HCT116 (cell line): ENCODE data around the gene DDX52. TPM values are rescaled to one million over a fixed set of nuclear protein-coding genes. Genes with fewer than 3 reads are reported as not detected.

Experiments
- ATAC-seq: fragments of 200-7000 bp; cut with Tn5 transposase; 2 replicates; pipeline ENCODE4 v1.9.1; 2020; ENCODE audit warnings: mild to moderate bottlenecking, moderate library complexity
- BruUV-seq: library from RNA; stranded (reverse); fragments of 400-500 nt; replicated peaks from 2 replicates; lab custom pipeline; 2021; lab: Mats Ljungman, UMichigan
- CTCF ChIA-PET: fragments of 300-600 bp; sonication (Branson Sonifier 250); formaldehyde crosslinking; loops from one replicate; lab custom pipeline; 2021; ENCODE audit warnings: antibody characterized with exemption; lab: Charles Lee
- POLR2A ChIA-PET: fragments of 300-600, 350-600 bp; sonication (Branson Sonifier 250); formaldehyde crosslinking; loops from one replicate; lab custom pipeline; 2021; ENCODE audit warnings: antibody characterized with exemption; lab: Charles Lee
- RAD21 ChIA-PET, 2 experiments: fragments of 300-600 bp; sonication (Branson Sonifier 250); formaldehyde crosslinking; loops; one replicate each; lab custom pipeline; 2023; ENCODE audit warnings: low total read pairs in 2 of 2; ENCODE audit not compliant: uncharacterized antibody in 2 of 2, unreplicated experiment in 2 of 2, low non-redundant PET in 1 of 2; lab: Charles Lee
- DNase-seq: peaks from one replicate; pipeline ENCODE4 v3.0.0-alpha.2; 2010; ENCODE audit warnings: low read depth, low spot score
- H2AFZ ChIP-seq: fragments of 200-600 bp; shearing (Covaris generic), sonication (generic); 2 replicates; pipeline ENCODE4 v1.6.1; 2017; ENCODE audit warnings: low read depth, mixed run types, mixed read lengths, antibody characterized with exemption, low read length; ENCODE audit not compliant: poor library complexity, severe bottlenecking
- H3K27ac ChIP-seq: 2 replicates; pipeline ENCODE4 v1.5.1; 2012; ENCODE audit warnings: low read depth, low read length
- H3K27me3 ChIP-seq: fragments of 200-600 bp; sonication (generic); 2 replicates; pipeline ENCODE4 v1.6.1; 2016; ENCODE audit warnings: mixed run types, low read length, mixed read lengths; ENCODE audit not compliant: insufficient read depth
- H3K36me3 ChIP-seq, 2 experiments: fragments of 200-500 bp in 1 of 2; fragments of 200-600 bp in 1 of 2; sonication (Bioruptor generic) in 1 of 2; sonication (generic) in 1 of 2; 2 replicates each; pipeline versions ENCODE4 v1.5.1 to v1.6.1; 2014 to 2016; ENCODE audit warnings: low read length in 2 of 2, inconsistent platforms in 1 of 2, mixed read lengths in 1 of 2, mixed run types in 1 of 2; ENCODE audit not compliant: insufficient read depth in 2 of 2, control insufficient read depth in 1 of 2
- H3K4me1 ChIP-seq, 2 experiments: fragments of 200-600 bp in 1 of 2; sonication (generic) in 1 of 2; 2 replicates each; pipeline versions ENCODE4 v1.5.1 to v1.6.1; 2012 to 2017; ENCODE audit warnings: low read length in 2 of 2, inconsistent platforms in 1 of 2, mild to moderate bottlenecking in 1 of 2, mixed read lengths in 1 of 2, mixed run types in 1 of 2, moderate library complexity in 1 of 2; ENCODE audit not compliant: insufficient read depth in 2 of 2, control insufficient read depth in 1 of 2
- H3K4me2 ChIP-seq: fragments of 200-600 bp; sonication (generic); 2 replicates; pipeline ENCODE4 v1.6.1; 2017; ENCODE audit warnings: mixed run types, low read length, mixed read lengths
- H3K4me3 ChIP-seq, 2 experiments: fragments of 200-600 bp in 1 of 2; sonication (generic) in 1 of 2; replicated peaks in 1 of 2; 2 replicates each; pipeline ENCODE4 v1.5.1; 2011 to 2016; ENCODE audit warnings: low read length in 2 of 2, control low read depth in 1 of 2, low read depth in 1 of 2, mild to moderate bottlenecking in 1 of 2, mixed read lengths in 1 of 2, mixed run types in 1 of 2
- H3K79me2 ChIP-seq: fragments of 200-600 bp; sonication (generic); 2 replicates; pipeline ENCODE4 v1.6.1; 2017; ENCODE audit warnings: mild to moderate bottlenecking, mixed run types, low read length, moderate library complexity, mixed read lengths; ENCODE audit not compliant: insufficient read depth
- H3K9ac ChIP-seq: fragments of 200-600 bp; sonication (generic); 2 replicates; pipeline ENCODE4 v1.6.1; 2016; ENCODE audit warnings: low read length, mixed read lengths
- H3K9me2 ChIP-seq: fragments of 200-600 bp; sonication (generic), shearing (Covaris generic); 2 replicates; pipeline ENCODE4 v1.6.1; 2017; ENCODE audit warnings: mixed run types, mild to moderate bottlenecking, moderate library complexity; ENCODE audit not compliant: insufficient read depth
- H3K9me3 ChIP-seq, 2 experiments: fragments of 200-500 bp in 1 of 2; fragments of 200-600 bp in 1 of 2; sonication (Bioruptor generic) in 1 of 2; sonication (generic) in 1 of 2; 2 replicates each; pipeline ENCODE4 v1.6.1; 2014 to 2017; ENCODE audit warnings: low read length in 2 of 2, mixed read lengths in 2 of 2, inconsistent platforms in 1 of 2, low read depth in 1 of 2, mild to moderate bottlenecking in 1 of 2, mixed run types in 1 of 2, moderate library complexity in 1 of 2; ENCODE audit not compliant: control insufficient read depth in 1 of 2, insufficient read depth in 1 of 2
- H4K20me1 ChIP-seq: fragments of 200-600 bp; sonication (generic), shearing (Covaris generic); 2 replicates; pipeline ENCODE4 v1.6.1; 2017; ENCODE audit warnings: mixed run types, mild to moderate bottlenecking, moderate library complexity; ENCODE audit not compliant: insufficient read depth
- CBX3 ChIP-seq: IDR thresholded peaks from 2 replicates; pipeline ENCODE4 v1.6.1; 2012; ENCODE audit warnings: low read depth
- EGR1 ChIP-seq: IDR thresholded peaks from 2 replicates; pipeline ENCODE4 v1.6.1; 2012; ENCODE audit warnings: low read depth
- EZH2 ChIP-seq: fragments of 200-600 bp; sonication (generic); IDR thresholded peaks from 2 replicates; pipeline ENCODE4 v1.6.1; 2017; ENCODE audit warnings: antibody characterized with exemption, mixed run types
- EZH2phosphoT487 ChIP-seq: fragments of 200-600 bp; IDR thresholded peaks from 2 replicates; pipeline ENCODE4 v1.6.1; 2018; ENCODE audit warnings: antibody characterized with exemption, borderline replicate concordance
- FOSL1 ChIP-seq: IDR thresholded peaks from 2 replicates; pipeline ENCODE4 v1.6.1; 2012; ENCODE audit warnings: low read depth
- JUND ChIP-seq: IDR thresholded peaks from 2 replicates; pipeline ENCODE4 v1.6.1; 2012
- POLR2A ChIP-seq: IDR thresholded peaks from 2 replicates; pipeline ENCODE4 v1.7.0; 2011; ENCODE audit warnings: borderline replicate concordance; ENCODE audit not compliant: insufficient read depth, insufficient read length; ENCODE audit errors: extremely low read depth
- POLR2AphosphoS5 ChIP-seq: IDR thresholded peaks from 2 replicates; pipeline ENCODE4 v1.6.1; 2011; ENCODE audit warnings: mild to moderate bottlenecking, low read depth, low read length, moderate library complexity
- RAD21 ChIP-seq: IDR thresholded peaks from 2 replicates; pipeline ENCODE4 v1.6.1; 2012; ENCODE audit warnings: low read depth, mild to moderate bottlenecking
- SIN3A ChIP-seq: IDR thresholded peaks from 2 replicates; pipeline ENCODE4 v1.6.1; 2012; ENCODE audit warnings: low read depth
- SP1 ChIP-seq: IDR thresholded peaks from 2 replicates; pipeline ENCODE4 v1.6.1; 2012; ENCODE audit warnings: low read depth
- SRF ChIP-seq: IDR thresholded peaks from 2 replicates; pipeline ENCODE4 v1.6.1; 2012; ENCODE audit warnings: low read depth
- ZBTB33 ChIP-seq: IDR thresholded peaks from 2 replicates; pipeline ENCODE4 v1.6.1; 2011; ENCODE audit warnings: mild to moderate bottlenecking, low read length, moderate library complexity; ENCODE audit not compliant: insufficient replicate concordance; ENCODE audit errors: extremely low read depth
- ZFX ChIP-seq: fragments of 450-650 bp; IDR thresholded peaks from 2 replicates; pipeline ENCODE4 v1.6.1; 2017
- ZNF274 ChIP-seq: fragments of 200-500 bp; sonication (Bioruptor generic); IDR thresholded peaks from 2 replicates; pipeline ENCODE4 v1.6.1; 2014; ENCODE audit warnings: mild to moderate bottlenecking, low read depth, low read length, inconsistent platforms
- intact Hi-C: fragments of 100-400 bp; cut with micrococcal nuclease; formaldehyde crosslinking; loops from 2 replicates; pipeline ENCODE4 v1.10.0; 2022
- total RNA-seq: library from RNA; stranded (reverse); gene quantifications from one replicate; pipeline ENCODE4 v1.2.1, GENCODE V29; 2021; ENCODE audit not compliant: unreplicated experiment
- TF ChIP-seq, protein P1 (sequence below): IDR thresholded peaks from 2 replicates; pipeline ENCODE4 v1.6.1; 2012; ENCODE audit warnings: low read depth
- TF ChIP-seq, protein P2 (sequence below), 3 experiments: fragments of 200-600 bp in 1 of 3; sonication (generic) in 1 of 3; IDR thresholded peaks in 2 of 3; conservative IDR thresholded peaks in 1 of 3; 2 replicates each; pipeline ENCODE4 v1.5.1; 2012 to 2017; ENCODE audit warnings: low read depth in 2 of 3, low read length in 2 of 3, antibody characterized with exemption in 1 of 3, borderline replicate concordance in 1 of 3, control low read depth in 1 of 3, mild to moderate bottlenecking in 1 of 3, mixed read lengths in 1 of 3, mixed run types in 1 of 3, moderate library complexity in 1 of 3; ENCODE audit not compliant: insufficient read depth in 1 of 3
- TF ChIP-seq, protein P3 (sequence below): IDR thresholded peaks from 2 replicates; pipeline ENCODE4 v1.6.1; 2012
- TF ChIP-seq, protein P4 (sequence below): IDR thresholded peaks from 2 replicates; pipeline ENCODE4 v1.6.1; 2012

DDX52 gene
- total RNA-seq, 1 experiment from 2014 or later = 45.4 TPM

DNA sequence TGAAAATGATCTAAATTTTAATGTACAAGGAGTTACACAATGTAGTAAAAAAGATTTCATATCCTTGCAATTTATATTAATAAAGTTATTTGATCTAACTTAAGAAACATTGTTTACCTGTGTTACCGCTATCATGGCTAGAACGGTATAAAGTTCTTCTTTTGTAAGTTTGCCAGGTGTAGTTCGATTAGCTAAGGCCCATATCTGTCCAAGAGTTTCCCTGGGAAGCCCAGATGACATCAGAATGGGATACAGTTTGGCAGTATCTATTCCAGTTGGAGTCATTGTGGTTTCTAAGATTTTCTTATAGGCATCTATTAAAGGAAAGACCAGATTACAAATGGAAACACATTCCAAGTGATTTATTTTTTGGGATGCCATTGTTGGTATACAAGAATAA lies 71.6 kb downstream of the DDX52 start:
- Histone ChIP-seq H3K9ac (no peak overlapping the region), H3K9me2 (no peaks in the 10 kb centered on the region), H3K4me3 (no peak overlapping the region), H3K4me2 (no peak overlapping the region), H3K9me3 (no peaks in the 10 kb centered on the region), H4K20me1 (no peaks in the 10 kb centered on the region), H3K27me3 (no peaks in the 10 kb centered on the region), H3K79me2 (no peaks in the 10 kb centered on the region), H3K36me3 (peaks cover 20 to 22% of the 10 kb centered on the region in 2 experiments; a peak in 3 of 4 replicates), H2AFZ (no peak overlapping the region), H3K4me1 (peaks cover 0 to 6% of the 10 kb centered on the region in 2 experiments; a peak in 1 of 4 replicates), H3K27ac (no peak overlapping the region)
- BruUV-seq = no TSS peak
- ChIA-PET RAD21 (no interaction called here), CTCF (no interaction called here), POLR2A (no interaction called here)
- no peak for ATAC-seq
- intact Hi-C loops = loop anchor here (10.0 kb wide), 1 partner anchor 337 kb away; no protein-coding TSS in a partner anchor
- TF ChIP-seq SIN3A (no peak), SP1 (no peak), ZNF274 (no peak), ZFX (no peak), SRF (no peak), ZBTB33 (no peak), FOSL1 (no peak), POLR2AphosphoS5 (no peak), POLR2A (no peak), EZH2phosphoT487 (no peak), RAD21 (no peak), EZH2 (no peak), CBX3 (no peak), JUND (no peak), EGR1 (no peak)
- TF ChIP-seq, protein P1, sequence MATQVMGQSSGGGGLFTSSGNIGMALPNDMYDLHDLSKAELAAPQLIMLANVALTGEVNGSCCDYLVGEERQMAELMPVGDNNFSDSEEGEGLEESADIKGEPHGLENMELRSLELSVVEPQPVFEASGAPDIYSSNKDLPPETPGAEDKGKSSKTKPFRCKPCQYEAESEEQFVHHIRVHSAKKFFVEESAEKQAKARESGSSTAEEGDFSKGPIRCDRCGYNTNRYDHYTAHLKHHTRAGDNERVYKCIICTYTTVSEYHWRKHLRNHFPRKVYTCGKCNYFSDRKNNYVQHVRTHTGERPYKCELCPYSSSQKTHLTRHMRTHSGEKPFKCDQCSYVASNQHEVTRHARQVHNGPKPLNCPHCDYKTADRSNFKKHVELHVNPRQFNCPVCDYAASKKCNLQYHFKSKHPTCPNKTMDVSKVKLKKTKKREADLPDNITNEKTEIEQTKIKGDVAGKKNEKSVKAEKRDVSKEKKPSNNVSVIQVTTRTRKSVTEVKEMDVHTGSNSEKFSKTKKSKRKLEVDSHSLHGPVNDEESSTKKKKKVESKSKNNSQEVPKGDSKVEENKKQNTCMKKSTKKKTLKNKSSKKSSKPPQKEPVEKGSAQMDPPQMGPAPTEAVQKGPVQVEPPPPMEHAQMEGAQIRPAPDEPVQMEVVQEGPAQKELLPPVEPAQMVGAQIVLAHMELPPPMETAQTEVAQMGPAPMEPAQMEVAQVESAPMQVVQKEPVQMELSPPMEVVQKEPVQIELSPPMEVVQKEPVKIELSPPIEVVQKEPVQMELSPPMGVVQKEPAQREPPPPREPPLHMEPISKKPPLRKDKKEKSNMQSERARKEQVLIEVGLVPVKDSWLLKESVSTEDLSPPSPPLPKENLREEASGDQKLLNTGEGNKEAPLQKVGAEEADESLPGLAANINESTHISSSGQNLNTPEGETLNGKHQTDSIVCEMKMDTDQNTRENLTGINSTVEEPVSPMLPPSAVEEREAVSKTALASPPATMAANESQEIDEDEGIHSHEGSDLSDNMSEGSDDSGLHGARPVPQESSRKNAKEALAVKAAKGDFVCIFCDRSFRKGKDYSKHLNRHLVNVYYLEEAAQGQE = no peak
- TF ChIP-seq, protein P2, sequence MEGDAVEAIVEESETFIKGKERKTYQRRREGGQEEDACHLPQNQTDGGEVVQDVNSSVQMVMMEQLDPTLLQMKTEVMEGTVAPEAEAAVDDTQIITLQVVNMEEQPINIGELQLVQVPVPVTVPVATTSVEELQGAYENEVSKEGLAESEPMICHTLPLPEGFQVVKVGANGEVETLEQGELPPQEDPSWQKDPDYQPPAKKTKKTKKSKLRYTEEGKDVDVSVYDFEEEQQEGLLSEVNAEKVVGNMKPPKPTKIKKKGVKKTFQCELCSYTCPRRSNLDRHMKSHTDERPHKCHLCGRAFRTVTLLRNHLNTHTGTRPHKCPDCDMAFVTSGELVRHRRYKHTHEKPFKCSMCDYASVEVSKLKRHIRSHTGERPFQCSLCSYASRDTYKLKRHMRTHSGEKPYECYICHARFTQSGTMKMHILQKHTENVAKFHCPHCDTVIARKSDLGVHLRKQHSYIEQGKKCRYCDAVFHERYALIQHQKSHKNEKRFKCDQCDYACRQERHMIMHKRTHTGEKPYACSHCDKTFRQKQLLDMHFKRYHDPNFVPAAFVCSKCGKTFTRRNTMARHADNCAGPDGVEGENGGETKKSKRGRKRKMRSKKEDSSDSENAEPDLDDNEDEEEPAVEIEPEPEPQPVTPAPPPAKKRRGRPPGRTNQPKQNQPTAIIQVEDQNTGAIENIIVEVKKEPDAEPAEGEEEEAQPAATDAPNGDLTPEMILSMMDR (IDR thresholded peaks at IDR 0.05 in 2 of 3, conservative IDR thresholded peaks at IDR 0.05 in 1 of 3; ENCODE audit: borderline replicate concordance in 1 of 3, insufficient read depth in 1 of 3, low read depth in 2 of 3, low read length in 2 of 3) = no peak
- TF ChIP-seq, protein P3, sequence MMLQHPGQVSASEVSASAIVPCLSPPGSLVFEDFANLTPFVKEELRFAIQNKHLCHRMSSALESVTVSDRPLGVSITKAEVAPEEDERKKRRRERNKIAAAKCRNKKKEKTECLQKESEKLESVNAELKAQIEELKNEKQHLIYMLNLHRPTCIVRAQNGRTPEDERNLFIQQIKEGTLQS = no peak
- TF ChIP-seq, protein P4, sequence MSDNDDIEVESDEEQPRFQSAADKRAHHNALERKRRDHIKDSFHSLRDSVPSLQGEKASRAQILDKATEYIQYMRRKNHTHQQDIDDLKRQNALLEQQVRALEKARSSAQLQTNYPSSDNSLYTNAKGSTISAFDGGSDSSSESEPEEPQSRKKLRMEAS = no peak
- DNase-seq = no peak
